Sigmoid colon (tissue), 7 donors: ENCODE data around the gene NDUFB10. TPM values are rescaled to one million over a fixed set of nuclear protein-coding genes. Genes with fewer than 3 reads are reported as not detected.

Experiments used
- DNase-seq: peaks from one replicate; pipeline ENCODE4 v3.0.0-alpha.2; 2019
- H3K27ac ChIP-seq, 4 donors: fragments of 200-600 bp; sonication (generic); one replicate each; pipeline ENCODE4 v1.5.1; 2016 to 2019; ENCODE audit warnings: mild to moderate bottlenecking in 1 of 4
- H3K27me3 ChIP-seq, 3 donors: fragments of 200-600 bp; sonication (generic); one replicate each; pipeline ENCODE4 v1.5.1; 2019; ENCODE audit warnings: mild to moderate bottlenecking in 1 of 3
- H3K36me3 ChIP-seq, 4 donors: fragments of 200-600 bp; sonication (generic); one replicate each; pipeline ENCODE4 v1.5.1; 2016 to 2019
- H3K4me1 ChIP-seq, 4 donors: fragments of 200-600 bp; sonication (generic); one replicate each; pipeline ENCODE4 v1.5.1; 2017 to 2019
- H3K4me3 ChIP-seq, 4 donors: fragments of 200-600 bp; sonication (generic); one replicate each; pipeline ENCODE4 v1.5.1; 2017 to 2019; ENCODE audit warnings: mild to moderate bottlenecking in 2 of 4, moderate library complexity in 1 of 4
- H3K9me3 ChIP-seq, 4 donors: fragments of 200-600 bp in 3 of 4; sonication (generic) in 3 of 4; one replicate each; pipeline versions ENCODE4 v1.5.1 to v1.6.1; 2013 to 2019
- CTCF ChIP-seq, 4 experiments: fragments of 450-650 bp in 3 of 4; fragments of 200-600 bp in 1 of 4; IDR thresholded peaks; one replicate each; pipeline ENCODE4 v1.5.1; 2016 to 2019; ENCODE audit warnings: antibody characterized with exemption in 4 of 4, mild to moderate bottlenecking in 3 of 4, moderate library complexity in 2 of 4
- EP300 ChIP-seq, 4 donors: sonication (generic); formaldehyde crosslinking; IDR thresholded peaks; one replicate each; pipeline ENCODE4 v1.6.1; 2017; ENCODE audit warnings: antibody characterized with exemption in 4 of 4
- POLR2A ChIP-seq, 2 donors: fragments of 450-650 bp; IDR thresholded peaks; one replicate each; pipeline ENCODE4 v1.6.1; 2016; ENCODE audit warnings: antibody characterized with exemption in 2 of 2, mild to moderate bottlenecking in 2 of 2, moderate library complexity in 2 of 2
- POLR2AphosphoS5 ChIP-seq, 4 donors: sonication (generic); formaldehyde crosslinking; IDR thresholded peaks; one replicate each; pipeline ENCODE4 v1.6.1; 2017; ENCODE audit warnings: antibody characterized with exemption in 4 of 4
- WGBS, 2 donors: extraction: QIAGEN DNeasy Blood & Tissue Kit; methylation state at CpG; one replicate each; pipeline ENCODE4 v1.1.7; 2013; 5-methylcytosine and 5-hydroxymethylcytosine counted together
- intact Hi-C: fragments of 100-400 bp; cut with DNase I; formaldehyde crosslinking; loops from one replicate; pipeline ENCODE4 v1.15.1; 2023
- polyA plus RNA-seq, 3 donors: library from polyadenylated mRNA; stranded (reverse); fragments of 200-250 nt; gene quantifications; one replicate each; pipeline ENCODE4 v1.2.3, GENCODE V29; 2013
- total RNA-seq, 4 donors: library from RNA; depleted of rRNA; stranded (reverse); fragments of >200 nt; gene quantifications; one replicate each; pipeline ENCODE4 v1.1.0, GENCODE V29; 2016
- donor health status: healthy with polysubstance abuse.
- donor health status: Bipolar disorder and iron deficiency.
- donor health status: healthy.

NDUFB10 gene
- total and polyA plus RNA-seq, 7 donors = 200 to 489 (median 298) TPM

GRCh38 chr16:1930338-1930720 is 29.0 kb upstream of the NDUFB10 start:
- TF ChIP-seq POLR2AphosphoS5 (IDR thresholded peaks at IDR 0.05) (no peak), CTCF (IDR thresholded peaks at IDR 0.05) (no peak), EP300 (IDR thresholded peaks at IDR 0.05) (no peak), POLR2A (IDR thresholded peaks at IDR 0.05) (no peak)
- Histone ChIP-seq H3K9me3 (no peaks in the 10 kb centered on the region), H3K4me3 (peak overlapping the region in 1 of 4 donors; percentile 82), H3K4me1 (peaks cover 0 to 12% (median 7%) of the 10 kb centered on the region in 4 donors), H3K27ac (peak overlapping the region in 1 of 4 donors; percentile 93), H3K27me3 (peaks cover 0 to 14% (median 5%) of the 10 kb centered on the region in 3 donors), H3K36me3 (no peaks in the 10 kb centered on the region)
- intact Hi-C loops = loop anchor here (1.0 kb wide), 1 partner anchor 67 kb away; no protein-coding TSS in a partner anchor
- WGBS, 2 donors = 85 to 86% methylated on average over 10 of the region's 10 CpGs
- no peak for DNase-seq

GRCh38 chr16:1932050-1933028 is 27.0 kb upstream of the NDUFB10 start:
- Histone ChIP-seq H3K36me3 (peaks cover 0 to 4% (median 0%) of the 10 kb centered on the region in 4 donors), H3K27me3 (peaks cover 0 to 14% (median 5%) of the 10 kb centered on the region in 3 donors), H3K4me1 (peaks cover 0 to 12% (median 7%) of the 10 kb centered on the region in 4 donors), H3K4me3 (no peak overlapping the region), H3K9me3 (no peaks in the 10 kb centered on the region), H3K27ac (no peak overlapping the region)
- 68 to 82% methylated on average over 19 of the region's 19 CpGs for WGBS, 2 donors
- DNase-seq = no peak
- no peak for TF ChIP-seq CTCF (IDR thresholded peaks at IDR 0.05)
- no peak for TF ChIP-seq POLR2AphosphoS5 (IDR thresholded peaks at IDR 0.05)
- TF ChIP-seq EP300 (IDR thresholded peaks at IDR 0.05) = no peak
- TF ChIP-seq POLR2A (IDR thresholded peaks at IDR 0.05) = no peak
- intact Hi-C loops = no loop called here

- WGBS, 2 donors = 78 to 85% methylated on average over 23 of the region's 23 CpGs
- Histone ChIP-seq H3K4me1 (peaks cover 0 to 12% (median 7%) of the 10 kb centered on the region in 4 donors), H3K36me3 (peaks cover 0 to 12% (median 5%) of the 10 kb centered on the region in 4 donors), H3K27ac (no peak overlapping the region), H3K4me3 (no peak overlapping the region), H3K9me3 (no peaks in the 10 kb centered on the region), H3K27me3 (peaks cover 0 to 14% (median 5%) of the 10 kb centered on the region in 3 donors)
- DNase-seq = no peak
- TF ChIP-seq POLR2A (IDR thresholded peaks at IDR 0.05) (no peak), POLR2AphosphoS5 (IDR thresholded peaks at IDR 0.05) (peak in 1 of 4 donors; percentile 11)
- intact Hi-C loops = no loop called here
These were observed 26.2 kb upstream of the NDUFB10 start for GRCh38 chr16:1933097-1933661.

- Histone ChIP-seq H3K36me3 (peaks cover 0 to 43% (median 27%) of the 10 kb centered on the region in 4 donors), H3K9me3 (no peaks in the 10 kb centered on the region), H3K27me3 (peaks cover 0 to 11% (median 4%) of the 10 kb centered on the region in 3 donors), H3K4me3 (no peak overlapping the region), H3K4me1 (peaks cover 0 to 13% (median 9%) of the 10 kb centered on the region in 4 donors), H3K27ac (no peak overlapping the region)
- DNase-seq = no peak
- intact Hi-C loops = no loop called here
- WGBS, 2 donors = 89 to 94% methylated on average over 11 of the region's 11 CpGs
- TF ChIP-seq POLR2AphosphoS5 (IDR thresholded peaks at IDR 0.05) (no peak), EP300 (IDR thresholded peaks at IDR 0.05) (no peak), POLR2A (IDR thresholded peaks at IDR 0.05) (no peak), CTCF (IDR thresholded peaks at IDR 0.05) (no peak)
These were observed 22.3 kb upstream of the NDUFB10 start for GRCh38 chr16:1936945-1937479.

GRCh38 chr16:1938316-1938715 is 21.0 kb upstream of the NDUFB10 start:
- intact Hi-C loops = no loop called here
- Histone ChIP-seq H3K27ac (no peak overlapping the region), H3K27me3 (no peaks in the 10 kb centered on the region), H3K36me3 (peaks cover 0 to 43% (median 27%) of the 10 kb centered on the region in 4 donors), H3K4me1 (peaks cover 0 to 23% (median 14%) of the 10 kb centered on the region in 4 donors), H3K4me3 (no peak overlapping the region), H3K9me3 (no peaks in the 10 kb centered on the region)
- 92 to 93% methylated on average over 10 of the region's 10 CpGs for WGBS, 2 donors
- TF ChIP-seq POLR2AphosphoS5 (IDR thresholded peaks at IDR 0.05) (no peak), EP300 (IDR thresholded peaks at IDR 0.05) (no peak), CTCF (IDR thresholded peaks at IDR 0.05) (no peak), POLR2A (IDR thresholded peaks at IDR 0.05) (no peak)
- DNase-seq = no peak
